ENCODE measurements around the gene GSTM4.

GRCh38 chr1:109624201-109625010, 31.5 kb upstream of the GSTM4 start:
- TF ChIP-seq POLR2A (IDR thresholded peaks at IDR 0.05) (no peak), CTCF (IDR thresholded peaks at IDR 0.05) (no peak)

Data from body of pancreas (tissue), 4 donors.